GM21737 (cell line): ENCODE measurements around the gene CTDP1.

Experiments
- ATAC-seq: cut with Tn5 transposase; IDR thresholded peaks from one replicate; pipeline ENCODE4 v1.9.1; 2021; ENCODE audit warnings: mild to moderate bottlenecking, moderate library complexity; ENCODE audit not compliant: unreplicated experiment

Gene CTDP1

DNA sequence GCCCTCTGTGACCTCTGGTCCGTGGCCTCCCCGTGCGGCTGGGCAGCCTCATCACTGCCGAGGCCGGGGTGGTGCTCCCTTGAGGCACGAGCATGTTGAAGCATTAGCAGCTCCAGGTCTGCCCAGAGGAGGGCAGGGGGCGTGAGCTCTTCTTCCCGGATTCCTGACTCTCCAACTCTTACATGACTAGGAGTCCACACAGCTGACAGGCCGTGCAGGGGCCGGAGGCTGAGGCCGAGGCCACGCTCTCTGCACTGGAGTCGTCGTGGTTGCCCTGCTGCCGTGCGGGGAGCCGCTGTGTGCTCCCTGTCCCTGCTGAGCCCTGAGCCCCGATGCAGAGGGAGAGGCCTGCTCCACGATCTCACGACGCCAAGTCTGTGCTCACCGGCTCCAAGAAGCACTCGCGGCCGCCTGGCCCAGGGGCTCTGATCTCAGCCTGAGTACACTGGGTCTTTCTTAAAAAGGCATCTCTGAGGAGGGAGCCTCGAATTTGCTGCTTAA lies 98.7 kb downstream of the CTDP1 start:
- ATAC-seq, result no peak

DNA sequence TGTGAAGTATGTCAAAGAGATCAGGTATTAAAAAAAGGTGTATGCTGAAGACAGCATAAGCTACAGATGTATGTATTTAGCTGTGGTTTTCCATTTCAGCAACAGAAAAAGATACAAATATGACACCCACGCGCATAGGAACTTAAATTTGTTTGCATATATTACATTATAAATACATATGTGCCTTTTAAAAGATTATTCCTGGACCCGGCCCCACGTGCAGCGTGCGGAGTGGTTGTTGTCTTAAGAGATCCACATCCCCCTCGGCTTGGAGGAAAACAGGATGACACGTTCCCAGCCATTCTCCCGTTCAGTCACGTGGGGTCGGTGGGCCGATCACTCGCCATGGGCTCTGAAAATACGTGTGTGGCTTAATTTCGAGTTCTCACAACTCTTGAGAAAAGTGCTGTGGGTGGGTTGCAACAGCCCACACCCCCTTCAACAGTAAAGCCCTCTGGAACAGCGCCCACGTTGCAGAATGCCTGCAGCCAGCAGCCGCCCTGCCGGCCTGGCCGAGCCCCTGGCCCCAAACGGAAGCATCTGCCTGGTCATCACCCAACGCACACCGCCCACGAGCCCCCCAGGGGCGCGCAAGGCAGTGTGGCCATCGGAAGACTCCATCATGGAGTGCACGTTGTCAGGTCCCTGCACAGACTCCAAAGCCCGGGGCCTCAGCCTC lies 99.6 kb downstream of the CTDP1 start:
- no peak for ATAC-seq

DNA sequence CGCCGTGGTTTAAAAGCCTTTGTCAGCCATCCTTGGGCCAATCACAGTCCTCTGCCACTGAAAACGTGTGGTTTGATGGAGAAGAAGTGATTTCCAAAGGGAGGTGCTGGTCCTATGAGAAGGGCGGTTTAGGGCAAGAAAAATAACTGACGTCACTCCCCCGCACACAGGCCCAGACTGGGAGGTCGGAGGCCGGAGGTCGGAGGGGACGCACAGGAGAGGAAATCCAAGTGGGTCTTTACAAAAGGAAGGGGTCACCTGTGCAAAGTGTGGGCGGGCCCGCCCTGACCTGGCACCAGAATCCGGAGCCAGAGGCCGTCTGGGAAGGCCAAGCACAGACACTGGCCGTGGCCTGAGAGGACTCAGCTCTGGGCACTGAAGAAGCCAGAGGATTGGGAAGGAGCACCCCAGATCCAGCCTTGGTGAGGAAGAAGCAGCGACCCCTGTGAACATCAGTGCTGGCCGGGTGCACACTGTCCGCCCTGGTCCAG lies 100.1 kb downstream of the CTDP1 start:
- ATAC-seq, result no peak

DNA sequence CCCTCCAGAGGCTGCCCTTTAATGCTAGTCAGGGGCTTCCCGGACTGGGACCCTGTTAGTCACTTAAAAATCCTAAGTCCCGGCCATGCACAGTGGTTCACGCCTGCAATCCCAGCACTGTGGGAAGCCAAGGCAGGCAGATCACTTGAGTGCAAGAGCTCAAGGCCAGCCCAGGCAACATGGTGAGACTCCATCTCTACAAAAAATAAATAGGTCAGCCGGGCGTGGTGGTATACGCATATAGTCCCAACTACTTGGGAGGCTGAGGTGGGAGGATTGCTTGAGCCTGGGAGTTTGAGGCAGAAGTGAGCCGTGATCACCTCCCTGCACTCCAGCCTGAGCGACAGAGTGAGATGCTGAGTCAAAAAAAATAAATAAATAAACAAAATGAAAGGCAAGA lies 100.9 kb downstream of the CTDP1 start:
- ATAC-seq, result no peak

DNA sequence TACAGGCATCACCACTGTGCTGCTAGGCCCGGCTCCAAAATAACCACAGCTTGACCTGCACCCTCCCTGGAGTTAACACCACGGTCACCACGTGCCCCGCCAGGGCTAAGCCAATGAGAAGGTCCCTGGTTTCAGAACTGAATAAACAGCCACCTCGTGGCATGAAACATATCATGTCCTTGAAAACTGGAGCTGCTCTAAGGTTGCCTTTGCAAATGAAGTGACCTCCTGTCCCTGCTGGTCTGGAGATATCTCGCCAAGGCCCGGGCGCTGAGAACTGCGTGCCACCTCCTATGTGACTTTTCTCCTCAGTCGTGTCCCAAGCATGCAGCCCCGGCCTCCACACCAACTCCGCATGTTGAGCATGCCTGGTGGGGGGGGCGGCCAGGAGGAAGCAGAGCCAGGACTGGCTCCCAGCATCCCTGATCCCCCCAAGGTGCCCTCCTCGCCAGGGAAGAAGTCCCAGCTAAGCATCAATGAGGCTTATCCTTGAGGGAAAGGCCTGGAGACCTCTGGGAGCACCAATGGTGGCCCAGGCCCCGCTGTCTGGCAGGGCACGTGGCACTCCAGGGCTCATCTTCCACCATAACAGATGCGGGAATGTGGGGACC lies 101.8 kb downstream of the CTDP1 start:
- no peak for ATAC-seq

DNA sequence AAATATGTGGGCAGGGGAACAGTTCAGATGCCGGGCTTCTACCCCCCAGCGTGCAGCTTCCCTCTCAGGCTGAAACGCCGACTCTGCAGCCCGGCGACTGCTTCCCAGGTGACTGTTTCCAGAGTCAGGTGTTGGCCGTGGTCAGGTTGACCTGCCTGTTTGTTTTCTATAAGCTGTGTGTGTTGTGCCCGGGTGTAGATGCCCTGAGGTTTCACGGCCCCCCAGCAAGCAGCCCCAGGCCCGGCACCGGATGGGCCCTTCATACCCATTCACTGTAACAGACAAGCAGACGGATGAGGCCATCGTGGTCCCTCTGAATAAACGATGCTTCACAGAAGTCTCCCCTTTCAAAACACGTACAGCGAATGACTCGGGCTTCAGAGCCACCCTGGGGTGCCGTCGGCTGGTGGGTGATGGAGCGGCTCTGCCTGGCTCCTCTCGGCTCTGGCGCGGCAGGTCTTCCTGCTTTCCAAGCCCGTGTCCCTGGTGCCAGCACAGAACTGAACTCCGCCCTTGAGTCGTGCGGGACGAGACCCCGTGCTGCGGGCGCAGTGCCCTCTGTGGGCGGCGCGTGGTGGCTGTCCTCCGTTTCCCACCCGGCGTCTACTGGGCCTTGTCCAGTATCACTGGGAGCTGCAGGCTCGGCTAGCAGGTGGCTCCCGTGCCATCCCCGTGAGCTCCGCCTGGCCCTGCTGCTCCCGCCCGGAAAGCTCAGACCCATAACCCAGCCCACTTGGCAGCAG lies 103.1 kb downstream of the CTDP1 start:
- ATAC-seq, result no peak

DNA sequence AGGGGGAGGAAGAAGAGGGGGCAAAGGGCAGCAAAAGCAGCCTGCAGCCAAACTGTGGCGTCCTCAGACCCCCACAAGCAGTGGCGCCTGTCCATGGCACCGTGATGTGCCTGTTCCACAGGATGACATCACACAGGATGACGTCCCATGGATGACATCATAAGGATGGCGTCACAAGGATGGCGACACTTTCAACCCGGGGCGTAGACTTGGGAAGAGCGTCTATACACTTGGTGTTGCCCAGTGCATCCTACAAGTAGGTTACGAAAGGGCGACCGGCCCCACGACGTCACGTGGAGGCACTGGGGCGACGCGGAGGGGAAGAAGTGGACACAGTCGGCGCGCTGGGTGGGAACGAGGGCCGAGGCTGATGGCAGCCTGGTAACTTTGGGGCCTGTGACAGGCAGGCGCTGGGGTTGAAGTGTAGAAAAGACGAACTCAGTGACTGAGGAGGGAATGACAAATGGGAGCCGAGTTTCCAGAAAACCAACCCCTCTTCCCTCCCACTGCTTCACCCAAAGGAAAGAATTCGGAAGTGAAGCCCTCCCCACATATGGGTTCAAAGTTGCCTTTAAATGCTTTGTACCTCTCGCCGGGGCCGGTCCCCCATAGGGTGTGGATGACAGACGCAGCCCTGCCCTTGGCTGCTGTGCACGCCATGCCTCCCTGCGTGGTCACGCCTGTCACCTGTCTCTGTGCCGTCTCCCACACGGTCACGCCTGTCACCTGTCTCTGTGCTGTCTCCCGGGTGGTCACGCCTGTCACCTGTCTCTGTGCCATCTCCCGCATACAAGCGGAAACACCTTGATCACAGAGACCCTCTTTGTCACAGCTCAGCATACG lies 104.7 kb downstream of the CTDP1 start:
- no peak for ATAC-seq

DNA sequence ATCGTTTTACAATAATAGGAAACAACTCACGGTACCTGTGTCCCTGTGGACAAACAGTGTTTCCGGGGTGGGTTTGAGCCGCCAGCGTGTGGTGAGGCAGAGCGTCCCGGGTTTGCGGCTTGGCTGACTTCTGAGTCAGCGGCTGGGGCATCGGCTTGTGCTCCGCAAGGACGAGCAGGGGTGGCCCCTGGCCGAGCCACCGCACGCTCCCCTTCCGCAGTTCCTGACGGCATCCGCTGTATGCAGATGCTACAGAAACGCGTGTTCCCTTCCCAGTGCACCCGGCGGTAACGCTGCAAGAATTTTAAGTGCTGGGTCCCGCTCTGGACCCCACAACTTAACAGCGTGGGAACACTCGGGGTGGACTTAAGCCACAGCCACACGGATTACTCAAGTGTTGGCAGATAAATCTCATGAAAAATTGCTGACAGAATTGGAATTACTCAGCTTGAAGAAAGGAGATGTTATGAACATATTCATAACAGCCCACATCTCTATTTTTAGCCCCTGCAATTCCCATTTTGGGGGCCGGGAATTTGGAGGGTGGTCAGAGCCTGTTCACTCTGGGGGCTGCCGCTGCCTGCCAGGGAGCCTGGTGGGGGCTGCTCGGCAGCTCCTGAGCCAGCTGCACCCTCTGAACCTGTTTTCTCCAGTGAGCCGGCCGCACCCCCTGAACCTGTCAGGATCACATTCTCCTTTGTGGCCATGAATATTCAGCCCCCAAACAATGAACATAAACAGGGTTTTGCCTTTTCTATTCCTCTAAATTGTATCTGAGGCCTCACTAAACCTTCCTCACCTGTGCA lies 105.6 kb downstream of the CTDP1 start:
- no peak for ATAC-seq

DNA sequence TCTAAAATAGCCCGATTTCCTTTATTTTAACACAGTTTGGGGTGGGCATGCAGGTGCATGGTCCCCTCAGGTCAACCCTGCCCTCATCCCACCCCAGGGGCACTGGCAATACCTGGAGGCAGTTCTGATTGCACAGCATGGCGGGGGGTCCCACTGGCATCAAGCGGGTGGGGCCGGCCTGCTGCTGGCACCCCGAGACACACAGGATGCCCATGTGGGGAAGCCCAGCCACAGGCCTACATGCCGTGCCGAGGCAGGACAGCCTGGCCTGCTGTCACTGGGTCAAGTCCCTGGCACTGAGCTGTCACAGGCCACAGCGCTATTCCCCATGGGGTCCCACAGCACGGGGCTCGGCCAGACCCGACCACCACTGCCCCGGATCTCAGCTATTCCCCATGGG lies 106.2 kb downstream of the CTDP1 start:
- no peak for ATAC-seq

DNA sequence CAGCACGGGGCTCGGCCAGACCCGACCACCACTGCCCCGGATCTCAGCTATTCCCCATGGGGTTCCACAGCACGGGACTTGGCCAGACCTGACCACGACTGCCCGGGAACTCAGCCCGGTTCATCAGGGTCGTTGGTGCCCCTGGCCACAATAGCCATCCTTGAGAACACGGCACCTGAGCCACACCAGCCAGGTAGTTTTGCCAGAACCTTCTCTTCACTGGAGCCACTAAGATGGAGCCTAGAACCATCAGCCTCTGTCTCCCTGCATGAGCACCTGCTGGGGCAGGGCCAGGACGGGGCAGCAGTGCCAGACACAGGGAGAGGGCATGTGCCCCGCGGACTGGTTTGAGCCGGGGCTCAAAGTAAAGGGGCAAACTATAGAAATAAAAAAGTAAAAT lies 106.7 kb downstream of the CTDP1 start:
- no peak for ATAC-seq

DNA sequence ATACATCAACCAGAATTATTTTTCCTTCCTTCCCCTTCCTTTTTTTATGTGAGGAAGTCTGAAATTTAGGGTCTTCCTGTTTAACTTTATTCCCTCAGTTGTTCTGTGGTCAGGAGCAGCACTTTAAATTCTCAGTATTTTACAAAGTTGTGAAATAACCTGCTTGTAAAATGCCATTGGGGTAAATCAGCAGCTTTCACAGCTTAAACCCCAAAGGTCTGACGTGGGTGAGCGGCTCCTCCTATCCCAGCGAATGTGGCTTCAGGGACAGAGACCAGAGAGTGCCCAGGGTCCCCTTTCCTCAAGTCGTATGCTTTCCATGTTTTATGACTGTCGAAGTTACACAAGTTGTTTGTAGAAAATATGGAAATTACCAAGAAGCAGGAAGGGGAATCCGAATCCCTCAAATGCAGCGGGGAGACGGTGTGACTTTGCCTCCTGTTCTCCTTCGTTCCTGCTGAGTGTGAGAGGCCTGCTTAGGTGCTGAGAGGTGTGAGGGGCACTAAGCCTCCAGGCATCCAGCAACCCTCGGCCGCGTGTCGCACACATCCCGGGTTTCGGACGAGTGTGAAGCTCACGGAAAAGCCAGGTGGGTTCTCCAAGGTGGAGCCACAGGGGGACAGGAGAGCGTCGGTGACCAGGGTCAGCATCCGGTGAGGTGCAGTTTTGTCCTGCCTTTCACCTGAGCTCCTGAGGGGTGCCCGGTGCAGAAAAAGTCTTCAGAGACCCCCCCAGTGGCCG lies 107.4 kb downstream of the CTDP1 start:
- no peak for ATAC-seq

DNA sequence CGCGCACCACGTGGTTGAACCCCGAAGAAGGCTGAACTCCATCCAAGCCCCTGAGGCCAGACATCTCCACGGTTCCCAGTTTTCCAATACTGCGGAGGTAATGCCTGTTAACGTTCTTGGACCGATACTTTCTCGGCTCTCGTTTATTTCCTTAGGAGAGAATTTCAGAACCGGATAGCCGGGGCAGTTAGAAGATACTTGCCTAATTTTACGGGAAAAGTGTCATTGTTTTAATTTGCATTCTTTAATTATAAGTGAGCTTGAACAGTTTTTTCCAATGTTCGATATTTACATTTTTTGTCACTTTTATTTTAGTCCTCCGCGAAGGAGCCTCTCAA lies 107.9 kb downstream of the CTDP1 start:
- ATAC-seq, result no peak

DNA sequence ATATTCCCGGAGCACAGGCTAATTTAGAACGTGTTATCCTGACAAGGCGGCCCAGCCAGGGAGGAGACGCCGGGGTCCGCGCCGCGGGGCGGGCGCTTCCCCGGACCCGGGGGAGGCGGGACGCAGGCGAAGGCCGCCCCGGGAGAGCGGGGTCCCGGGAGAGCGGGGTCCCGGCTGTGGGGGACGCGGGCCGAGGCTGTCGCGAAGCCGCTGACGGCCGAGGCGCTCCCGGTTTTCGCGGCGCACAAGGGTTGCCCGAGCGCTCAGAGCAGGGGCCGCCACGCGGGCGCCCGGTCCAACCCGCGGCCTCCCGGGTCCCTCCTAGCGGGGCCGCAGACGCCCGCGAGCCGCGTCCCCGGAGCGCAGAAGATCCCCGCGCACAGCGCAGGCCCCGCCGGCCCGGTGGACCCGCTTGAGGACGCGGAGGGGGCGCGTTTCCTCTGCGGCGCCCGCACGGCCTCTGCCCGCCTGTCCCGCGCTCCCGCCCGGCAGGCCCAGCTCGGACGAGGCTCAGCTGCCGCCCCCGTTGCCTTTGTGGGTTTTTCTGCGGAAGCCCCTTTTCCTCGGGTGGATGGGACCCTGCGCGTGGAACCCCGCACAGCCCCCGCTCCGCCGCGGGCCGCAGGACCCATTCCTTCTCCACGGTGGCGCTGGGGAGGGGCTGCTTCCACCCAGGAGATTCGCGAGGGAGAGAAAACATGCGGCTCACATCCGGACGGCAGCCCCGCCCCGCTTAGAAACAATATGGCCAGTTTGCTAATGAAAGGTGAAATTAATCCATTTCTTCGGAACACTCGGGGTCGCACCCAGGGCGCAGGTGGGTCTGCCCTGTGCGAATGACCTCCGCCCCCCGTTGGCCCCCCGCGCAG lies 108.5 kb downstream of the CTDP1 start:
- no peak for ATAC-seq

DNA sequence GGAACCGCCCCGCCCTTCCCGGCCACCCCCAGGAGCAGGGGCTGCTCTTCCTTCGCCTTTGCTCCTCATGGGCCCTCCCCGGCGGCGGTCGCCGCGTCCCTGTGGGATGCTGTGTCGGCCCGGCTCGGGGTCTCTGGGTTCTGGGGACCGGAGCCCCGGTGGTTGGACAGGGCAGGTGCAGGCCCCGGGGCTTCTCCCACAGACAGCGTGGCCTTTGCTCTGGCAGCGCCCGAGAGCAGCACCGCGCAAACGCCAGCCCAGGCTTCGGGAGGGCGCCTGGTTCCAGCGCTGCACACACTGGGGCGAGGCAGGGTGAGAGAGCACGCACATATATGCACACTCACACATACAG lies 109.1 kb downstream of the CTDP1 start:
- ATAC-seq, result no peak

DNA sequence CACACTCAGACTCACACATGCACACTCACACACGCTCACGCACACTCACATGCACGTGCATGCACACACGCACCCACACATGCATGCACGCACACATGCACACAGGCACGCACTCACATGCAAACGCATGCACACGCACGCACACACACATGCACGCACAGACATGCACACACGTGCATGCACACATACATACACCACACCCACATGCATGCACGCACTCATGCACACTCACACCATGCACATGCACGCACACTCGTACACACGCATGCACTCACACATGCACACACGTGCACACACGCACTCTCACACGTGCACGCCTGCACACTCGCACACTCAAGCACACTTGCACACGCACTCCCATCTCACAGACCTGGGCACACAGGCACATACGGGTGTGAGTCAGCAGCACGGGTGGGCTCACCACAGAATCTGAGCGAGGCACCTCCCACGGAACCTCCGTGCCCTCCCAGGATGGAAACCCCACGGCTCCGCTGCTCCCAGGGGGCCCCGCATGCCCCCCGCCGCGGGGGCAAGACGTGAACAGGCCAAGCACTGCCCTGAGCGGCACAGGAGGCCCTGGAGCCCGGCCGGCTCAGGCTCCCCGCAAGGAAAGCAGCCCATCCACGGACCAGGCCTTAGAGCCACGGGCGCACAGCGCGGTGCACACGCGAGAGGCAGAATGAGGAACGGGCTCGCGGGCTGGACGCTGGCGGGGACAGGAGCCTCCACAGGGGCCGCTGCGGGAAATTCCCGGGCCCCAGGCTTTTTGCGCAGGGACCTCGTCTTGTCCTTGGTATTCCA lies 109.7 kb downstream of the CTDP1 start:
- ATAC-seq, result no peak

DNA sequence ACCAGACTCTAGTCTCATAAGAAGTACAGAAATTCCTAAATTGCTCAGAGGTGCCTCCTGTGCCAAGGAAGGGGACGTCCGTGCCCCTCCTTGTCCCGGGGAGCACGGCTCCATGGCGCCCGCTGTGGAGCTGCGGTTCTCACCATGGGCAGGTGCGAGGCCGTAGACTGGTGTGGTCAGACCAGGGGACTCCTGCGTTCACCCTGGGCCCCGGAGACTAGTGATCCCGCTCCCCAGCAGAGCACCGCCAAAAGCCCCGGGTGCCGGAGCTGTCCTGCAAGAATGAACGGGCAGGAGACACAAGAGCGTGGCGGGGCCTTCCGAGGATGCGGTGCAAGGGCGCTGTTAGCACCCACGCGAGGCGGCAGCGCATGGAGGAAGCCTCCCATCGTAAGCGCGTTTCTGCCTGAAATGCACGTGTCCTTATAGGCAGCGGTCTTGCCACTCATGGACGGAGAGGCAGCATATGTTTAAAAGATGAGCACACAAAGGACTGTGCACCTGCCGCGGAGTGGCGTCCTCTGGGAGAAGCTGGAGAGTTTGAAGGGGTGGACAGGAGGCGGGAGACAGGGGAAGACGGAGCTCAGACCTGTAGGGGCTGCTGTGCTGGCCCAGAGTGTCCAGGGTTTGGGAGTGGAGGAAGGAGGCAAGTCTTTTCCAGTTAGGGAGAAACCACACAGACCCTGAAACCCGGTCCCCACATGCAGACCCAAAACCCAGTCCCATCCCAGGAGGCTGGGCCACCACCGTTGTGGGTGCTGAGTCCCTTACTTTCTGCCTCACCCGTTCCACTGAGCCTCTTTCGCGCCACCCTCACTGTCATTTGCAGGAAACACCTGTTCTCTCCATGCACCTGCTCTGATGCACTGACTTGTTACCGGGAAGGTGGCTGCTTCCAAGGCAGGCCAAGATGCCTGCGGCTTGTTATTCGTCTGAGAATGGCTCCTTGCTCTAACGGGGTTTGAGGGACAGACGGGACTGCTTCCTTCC lies 110.6 kb downstream of the CTDP1 start:
- ATAC-seq, result no peak
